ENCODE measurements around the gene SAMD8. TPM values are rescaled to one million over a fixed set of nuclear protein-coding genes. Genes with fewer than 3 reads are reported as not detected.

Gene SAMD8
- total and polyA plus RNA-seq, 10 of the 15 experiments (the other 5 are each of a cell fraction or from before 2014, with no cell fraction given) = 2.8 to 26.0 (median 9.3) TPM

GRCh38 chr10:75107756-75108683 lies 3.4 kb upstream of the SAMD8 start (continued):
- TF ChIP-seq ZBTB11 (CRISPR knock-in tag; IDR thresholded peaks at IDR 0.05) = no peak
- no peak for TF ChIP-seq MTA2 (IDR thresholded peaks at IDR 0.05; ENCODE audit: low read depth)
- TF ChIP-seq KAT2A (conservative IDR thresholded peaks at IDR 0.05; ENCODE audit: control insufficient read depth, low read depth, low read length) = no peak
- no peak for TF ChIP-seq HSF1 (IDR thresholded peaks at IDR 0.05; ENCODE audit: low read depth, low read length)
- no peak for TF ChIP-seq LARP7 (IDR thresholded peaks at IDR 0.05)
- TF ChIP-seq NR2C2 (IDR thresholded peaks at IDR 0.05; ENCODE audit: borderline replicate concordance, control insufficient read depth, insufficient read length, low read depth) = no peak
- no peak for TF ChIP-seq PBX3 (IDR thresholded peaks at IDR 0.05; ENCODE audit: insufficient replicate concordance, low read depth, low read length)
- TF ChIP-seq ZNF592 (IDR thresholded peaks at IDR 0.05) = no peak
- no peak for TF ChIP-seq CBX3 (IDR thresholded peaks at IDR 0.05; ENCODE audit: borderline replicate concordance, low read depth)
- TF ChIP-seq ZNF217 (IDR thresholded peaks at IDR 0.05) = no peak
- TF ChIP-seq SRF (IDR thresholded peaks at IDR 0.05; ENCODE audit: low read depth in 2 of 2, low read length in 2 of 2) = no peak

All from GM12878 (cell line).